Thymus (tissue), 11 donors: ENCODE results near the gene POMT1. TPM values are rescaled to one million over a fixed set of nuclear protein-coding genes. Genes with fewer than 3 reads are reported as not detected.

ENCODE experiments used
- DNase-seq, 9 donors: peaks; one replicate each; pipeline ENCODE4 v3.0.0-alpha.2; 2013; ENCODE audit warnings: low spot score in 9 of 9, low read depth in 6 of 9, missing footprints in 1 of 9
- H3K27ac ChIP-seq, 2 donors: one replicate each; pipeline ENCODE4 v1.5.1; 2013; ENCODE audit warnings: control low read depth in 1 of 2, low read depth in 1 of 2, low read length in 1 of 2, mild to moderate bottlenecking in 1 of 2, moderate library complexity in 1 of 2
- H3K27me3 ChIP-seq, 2 donors: one replicate each; pipeline ENCODE4 v1.5.1; 2013; ENCODE audit warnings: low read length in 1 of 2; ENCODE audit not compliant: control insufficient read depth in 2 of 2, insufficient read depth in 1 of 2
- H3K36me3 ChIP-seq, 2 donors: one replicate each; pipeline ENCODE4 v1.5.1; 2013; ENCODE audit warnings: low read length in 1 of 2, mild to moderate bottlenecking in 1 of 2, moderate library complexity in 1 of 2; ENCODE audit not compliant: control insufficient read depth in 2 of 2, insufficient read depth in 2 of 2
- H3K4me1 ChIP-seq, 2 donors: one replicate each; pipeline ENCODE4 v1.5.1; 2013; ENCODE audit warnings: low read length in 2 of 2; ENCODE audit not compliant: control insufficient read depth in 2 of 2, insufficient read depth in 2 of 2
- H3K4me3 ChIP-seq, 2 donors: one replicate each; pipeline ENCODE4 v1.5.1; 2013; ENCODE audit warnings: low read length in 2 of 2, control low read depth in 1 of 2, mild to moderate bottlenecking in 1 of 2
- H3K9me3 ChIP-seq, 2 donors: one replicate each; pipeline ENCODE4 v1.5.1; 2013; ENCODE audit warnings: low read length in 1 of 2, mild to moderate bottlenecking in 1 of 2; ENCODE audit not compliant: control insufficient read depth in 2 of 2, insufficient read depth in 1 of 2
- WGBS: extraction: QIAGEN DNeasy Blood & Tissue Kit; methylation state at CpG from one replicate; pipeline ENCODE4 v1.1.7; 2013; 5-methylcytosine and 5-hydroxymethylcytosine counted together
- polyA plus RNA-seq: library from polyadenylated mRNA; stranded (reverse); fragments of 200-250 nt; gene quantifications from one replicate; pipeline ENCODE4 v1.2.3, GENCODE V29; 2013
- total RNA-seq: library from RNA; stranded (reverse); fragments of 120-200 nt; gene quantifications from one replicate; pipeline ENCODE4 v1.2.4, GENCODE V29; 2013
- donor health status: healthy.

Gene POMT1
- total and polyA plus RNA-seq, 2 donors: 16.8 to 51.9 TPM

GRCh38 chr9:131481441-131482342 is 21.0 kb upstream of the POMT1 start:
- no peak for DNase-seq
- no peaks in the 10 kb centered on the region for H3K9me3 ChIP-seq
- no peaks in the 10 kb centered on the region for H3K27me3 ChIP-seq
- 96% methylated on average over 19 of the region's 19 CpGs for WGBS
- H3K36me3 ChIP-seq: peaks cover 95 to 97% of the 10 kb centered on the region in 2 donors
- H3K4me3 ChIP-seq: no peak overlapping the region
- no peaks in the 10 kb centered on the region for H3K4me1 ChIP-seq
- no peak overlapping the region for H3K27ac ChIP-seq

GRCh38 chr9:131482343-131483006 is 20.2 kb upstream of the POMT1 start:
- Histone ChIP-seq H3K4me1 (no peaks in the 10 kb centered on the region), H3K9me3 (no peaks in the 10 kb centered on the region), H3K27ac (no peak overlapping the region), H3K4me3 (no peak overlapping the region), H3K27me3 (no peaks in the 10 kb centered on the region), H3K36me3 (peaks cover 95 to 97% of the 10 kb centered on the region in 2 donors)
- DNase-seq: no peak
- WGBS: 98% methylated on average over 24 of the region's 24 CpGs

DNA sequence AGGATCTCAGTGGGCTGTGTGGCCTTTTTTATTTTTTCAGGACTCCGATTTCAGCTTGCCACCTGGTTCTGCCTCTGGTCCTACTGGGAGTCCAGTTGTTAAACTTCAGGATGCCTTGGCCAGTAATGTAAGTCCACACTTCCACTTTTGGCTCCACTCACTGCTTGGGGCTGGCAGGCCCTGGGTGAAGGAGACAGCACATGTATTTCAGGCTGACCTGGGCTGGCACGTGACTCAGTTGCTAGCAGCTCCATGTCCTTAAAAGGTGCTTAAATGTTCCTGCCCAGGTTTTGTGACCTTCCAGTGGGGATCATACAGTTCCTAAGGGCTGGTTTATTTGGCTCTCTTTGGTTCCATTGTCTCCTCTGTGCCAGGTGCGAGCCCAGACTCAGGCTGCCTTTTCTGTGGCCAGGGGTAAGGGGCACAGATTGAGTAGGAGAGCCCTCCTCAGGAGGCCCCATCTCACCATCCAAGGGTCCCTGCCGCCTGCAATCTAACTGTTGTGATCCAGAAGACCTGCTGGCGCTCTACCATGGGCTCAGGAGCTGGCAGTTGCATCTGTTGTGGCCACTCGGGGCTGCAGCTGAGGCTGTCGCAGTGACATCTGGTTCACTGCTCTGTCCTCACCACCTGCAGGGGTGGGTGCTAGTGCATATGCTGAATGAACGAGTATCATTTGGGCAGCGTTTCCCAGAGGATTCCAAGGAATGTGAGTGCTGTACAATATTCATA is 19.2 kb upstream of the POMT1 start:
- Histone ChIP-seq H3K27ac (no peak overlapping the region), H3K27me3 (no peaks in the 10 kb centered on the region), H3K9me3 (no peaks in the 10 kb centered on the region), H3K4me3 (no peak overlapping the region), H3K36me3 (peaks cover 95 to 97% of the 10 kb centered on the region in 2 donors), H3K4me1 (no peaks in the 10 kb centered on the region)
- no peak for DNase-seq
- WGBS: 99% methylated on average over 9 of the region's 9 CpGs

DNA sequence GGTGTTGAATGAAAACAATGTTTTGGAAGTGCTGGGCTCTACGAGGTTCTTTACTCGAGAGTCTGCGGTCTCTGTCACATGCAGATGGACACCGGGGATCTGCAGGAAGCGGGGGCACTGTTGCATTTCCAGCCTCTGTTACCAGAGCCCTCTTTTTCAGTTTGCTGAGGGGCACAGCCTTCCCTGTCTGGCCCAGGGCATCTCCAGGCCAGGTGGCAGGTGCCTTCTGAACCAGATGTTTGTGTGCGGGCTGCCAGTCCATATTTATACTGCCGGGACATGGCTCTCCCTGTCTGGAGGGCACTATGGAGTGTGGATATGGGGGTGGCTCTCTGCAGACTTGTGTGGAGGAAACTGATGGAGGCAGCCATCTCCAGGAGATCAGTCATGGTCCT is 18.7 kb upstream of the POMT1 start:
- H3K4me3 ChIP-seq: no peak overlapping the region
- H3K9me3 ChIP-seq: no peaks in the 10 kb centered on the region
- no peak overlapping the region for H3K27ac ChIP-seq
- 98% methylated on average over 7 of the region's 7 CpGs for WGBS
- no peak for DNase-seq
- H3K4me1 ChIP-seq: no peaks in the 10 kb centered on the region
- no peaks in the 10 kb centered on the region for H3K27me3 ChIP-seq
- peaks cover 95 to 97% of the 10 kb centered on the region in 2 donors for H3K36me3 ChIP-seq

GRCh38 chr9:131484560-131485185 is 18.0 kb upstream of the POMT1 start:
- Histone ChIP-seq H3K27me3 (no peaks in the 10 kb centered on the region), H3K4me3 (no peak overlapping the region), H3K27ac (no peak overlapping the region), H3K9me3 (peaks cover 0 to 2% of the 10 kb centered on the region in 2 donors), H3K4me1 (no peaks in the 10 kb centered on the region), H3K36me3 (peaks cover 95 to 96% of the 10 kb centered on the region in 2 donors)
- no peak for DNase-seq
- WGBS: 97% methylated on average over 15 of the region's 15 CpGs

GRCh38 chr9:131485206-131485605 is 17.5 kb upstream of the POMT1 start:
- DNase-seq: no peak
- Histone ChIP-seq H3K36me3 (peaks cover 95 to 96% of the 10 kb centered on the region in 2 donors), H3K4me3 (no peak overlapping the region), H3K27me3 (no peaks in the 10 kb centered on the region), H3K27ac (no peak overlapping the region), H3K4me1 (no peaks in the 10 kb centered on the region), H3K9me3 (peaks cover 0 to 2% of the 10 kb centered on the region in 2 donors)
- 97% methylated on average over 12 of the region's 12 CpGs for WGBS

DNA sequence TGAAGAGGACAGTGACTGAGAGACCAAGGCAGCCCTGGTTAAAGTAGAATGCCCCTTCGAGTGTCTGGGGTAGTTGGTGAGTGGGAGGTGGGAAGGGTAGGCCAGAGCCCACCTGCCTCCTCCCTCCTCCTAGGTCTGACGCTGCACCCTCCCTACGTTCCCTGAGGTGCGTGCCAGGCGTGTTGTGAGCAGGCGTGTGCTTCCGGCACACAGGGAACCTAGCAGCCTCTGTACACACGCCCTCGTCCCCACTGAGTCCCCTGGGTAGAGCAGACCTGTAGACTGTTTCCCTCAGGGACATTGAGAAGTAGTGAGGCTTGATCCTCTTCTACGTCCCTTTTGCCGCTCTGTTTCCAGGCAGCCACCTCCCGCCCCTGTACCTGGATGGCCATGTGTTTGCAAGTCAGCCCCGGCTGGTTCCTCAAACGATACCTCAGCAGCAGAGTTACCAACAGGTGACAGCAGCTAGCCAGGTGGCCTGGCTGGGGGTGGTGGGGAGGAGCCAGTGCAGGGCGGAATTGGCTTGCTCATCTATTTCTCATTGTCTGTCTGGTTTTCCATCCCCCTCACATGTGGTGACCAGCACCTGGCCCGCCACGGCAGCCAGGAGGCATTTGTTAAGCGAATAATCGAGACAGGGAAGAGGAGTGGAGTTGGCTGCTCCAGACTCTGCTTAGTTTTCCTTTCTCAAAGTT is 16.8 kb upstream of the POMT1 start:
- Histone ChIP-seq H3K4me3 (no peak overlapping the region), H3K9me3 (peaks cover 0 to 2% of the 10 kb centered on the region in 2 donors), H3K36me3 (peaks cover 96 to 97% of the 10 kb centered on the region in 2 donors), H3K27ac (no peak overlapping the region), H3K4me1 (no peaks in the 10 kb centered on the region), H3K27me3 (no peaks in the 10 kb centered on the region)
- 96% methylated on average over 19 of the region's 19 CpGs for WGBS
- DNase-seq: no peak

DNA sequence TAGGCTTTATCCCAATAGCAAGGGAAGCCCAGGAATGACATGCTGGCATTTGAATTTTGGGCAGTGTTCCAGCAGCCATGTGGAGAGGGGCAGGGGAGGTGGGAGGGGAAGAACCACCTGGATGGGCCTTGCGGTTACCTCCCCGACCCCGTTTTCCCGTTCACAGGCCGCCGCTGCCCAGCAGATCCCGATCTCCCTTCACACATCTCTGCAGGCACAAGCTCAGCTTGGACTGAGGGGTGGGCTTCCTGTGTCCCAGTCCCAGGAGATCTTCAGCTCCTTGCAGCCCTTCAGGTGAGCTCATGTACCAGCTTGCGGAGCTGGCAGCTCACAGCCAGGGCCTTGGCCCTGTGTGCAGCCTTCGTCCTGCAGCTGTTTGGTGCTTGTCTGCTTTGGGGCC is 15.7 kb upstream of the POMT1 start:
- H3K27ac ChIP-seq: no peak overlapping the region
- WGBS: 96% methylated on average over 9 of the region's 9 CpGs
- DNase-seq: no peak

More for the DNA sequence above, 15.7 kb upstream of the POMT1 start:
- peaks cover 0 to 2% of the 10 kb centered on the region in 2 donors for H3K9me3 ChIP-seq
- no peak overlapping the region for H3K4me3 ChIP-seq
- peaks cover 98 to 100% of the 10 kb centered on the region in 2 donors for H3K36me3 ChIP-seq
- H3K4me1 ChIP-seq: no peaks in the 10 kb centered on the region
- no peaks in the 10 kb centered on the region for H3K27me3 ChIP-seq
